WERI-Rb-1 (cell line): ENCODE data around the gene PCSK5.

Experiments
- DNase-seq: peaks from one replicate; pipeline ENCODE4 v3.0.0-alpha.2; 2020
- H3K27ac ChIP-seq: fragments of 250-450 bp; sonication (Bioruptor Pico); 2 replicates; pipeline ENCODE4 v1.5.1; 2020; ENCODE audit warnings: mild to moderate bottlenecking, moderate library complexity
- H3K27me3 ChIP-seq: fragments of 250-450 bp; sonication (Bioruptor Pico); 2 replicates; pipeline ENCODE4 v1.5.1; 2021; ENCODE audit warnings: mild to moderate bottlenecking, low read depth, moderate library complexity; ENCODE audit not compliant: insufficient read depth, severe bottlenecking
- H3K36me3 ChIP-seq: fragments of 250-450 bp; sonication (Bioruptor Pico); 2 replicates; pipeline ENCODE4 v1.5.1; 2020; ENCODE audit warnings: mild to moderate bottlenecking, moderate library complexity
- H3K4me3 ChIP-seq: 2 replicates; pipeline ENCODE4 v1.5.1; 2011; ENCODE audit warnings: low read depth, mild to moderate bottlenecking, control low read depth, low read length
- H3K9me3 ChIP-seq: fragments of 250-450 bp; sonication (Bioruptor Pico); 2 replicates; pipeline ENCODE4 v1.5.1; 2021; ENCODE audit warnings: mild to moderate bottlenecking, moderate library complexity; ENCODE audit not compliant: severe bottlenecking
- TF ChIP-seq, protein P1 (sequence below): IDR thresholded peaks from 2 replicates; pipeline ENCODE4 v1.5.1; 2011; ENCODE audit warnings: low read depth, mild to moderate bottlenecking, control low read depth, inconsistent platforms, low read length

PCSK5 gene

DNA sequence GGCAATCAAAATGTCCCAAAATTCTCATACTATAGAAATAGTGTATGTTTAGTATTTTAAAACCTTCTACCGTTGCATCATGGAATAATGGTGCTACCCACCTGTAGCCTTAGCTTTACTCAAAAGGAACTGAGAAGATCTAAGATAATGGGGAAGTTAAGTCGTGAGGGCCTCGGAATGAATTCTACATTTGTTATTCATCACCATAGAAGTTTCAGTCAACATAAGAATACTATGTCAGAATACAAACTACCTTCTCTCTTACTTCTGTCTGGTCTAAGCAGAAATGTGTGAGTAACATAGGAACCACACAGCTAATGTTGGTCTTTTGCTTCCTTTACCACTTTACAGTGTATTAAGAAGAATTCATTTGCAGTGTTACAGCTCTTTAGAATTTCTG, 460.5 kb downstream of the PCSK5 start:
- no peak overlapping the region for H3K4me3 ChIP-seq
- TF ChIP-seq, protein P1, sequence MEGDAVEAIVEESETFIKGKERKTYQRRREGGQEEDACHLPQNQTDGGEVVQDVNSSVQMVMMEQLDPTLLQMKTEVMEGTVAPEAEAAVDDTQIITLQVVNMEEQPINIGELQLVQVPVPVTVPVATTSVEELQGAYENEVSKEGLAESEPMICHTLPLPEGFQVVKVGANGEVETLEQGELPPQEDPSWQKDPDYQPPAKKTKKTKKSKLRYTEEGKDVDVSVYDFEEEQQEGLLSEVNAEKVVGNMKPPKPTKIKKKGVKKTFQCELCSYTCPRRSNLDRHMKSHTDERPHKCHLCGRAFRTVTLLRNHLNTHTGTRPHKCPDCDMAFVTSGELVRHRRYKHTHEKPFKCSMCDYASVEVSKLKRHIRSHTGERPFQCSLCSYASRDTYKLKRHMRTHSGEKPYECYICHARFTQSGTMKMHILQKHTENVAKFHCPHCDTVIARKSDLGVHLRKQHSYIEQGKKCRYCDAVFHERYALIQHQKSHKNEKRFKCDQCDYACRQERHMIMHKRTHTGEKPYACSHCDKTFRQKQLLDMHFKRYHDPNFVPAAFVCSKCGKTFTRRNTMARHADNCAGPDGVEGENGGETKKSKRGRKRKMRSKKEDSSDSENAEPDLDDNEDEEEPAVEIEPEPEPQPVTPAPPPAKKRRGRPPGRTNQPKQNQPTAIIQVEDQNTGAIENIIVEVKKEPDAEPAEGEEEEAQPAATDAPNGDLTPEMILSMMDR = no peak
- no peaks in the 10 kb centered on the region for H3K9me3 ChIP-seq
- no peak overlapping the region for H3K27ac ChIP-seq
- no peaks in the 10 kb centered on the region for H3K27me3 ChIP-seq
- no peaks in the 10 kb centered on the region for H3K36me3 ChIP-seq
- DNase-seq = no peak

DNA sequence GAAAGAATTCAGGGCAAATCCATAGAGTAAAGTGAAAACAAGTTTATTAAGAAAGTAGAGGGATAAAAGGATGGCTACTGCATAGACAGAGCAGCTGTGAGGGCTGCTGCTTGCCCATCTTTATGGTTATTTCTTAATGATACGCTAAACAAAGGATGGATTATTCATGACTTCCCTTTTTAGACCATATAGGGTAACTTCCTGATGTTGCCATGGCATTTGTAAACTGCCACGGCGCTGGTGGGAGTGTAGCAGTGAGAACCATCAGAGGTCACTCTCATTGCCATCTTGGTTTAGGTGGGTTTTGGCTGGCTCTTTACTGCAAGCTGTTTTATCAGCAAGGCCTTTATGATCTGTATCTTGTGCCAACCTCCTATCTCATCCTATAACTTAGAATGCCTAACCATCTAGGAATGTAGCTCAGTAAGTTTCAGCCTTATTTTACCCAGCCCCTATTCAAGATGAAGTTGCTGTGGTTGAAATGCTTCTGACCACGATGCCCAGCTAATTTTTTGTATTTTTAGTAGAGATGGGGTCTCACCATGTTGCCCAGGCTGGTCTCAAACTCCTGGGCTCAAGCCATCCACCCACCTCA, 461.6 kb downstream of the PCSK5 start:
- Histone ChIP-seq H3K27ac (no peak overlapping the region), H3K9me3 (no peaks in the 10 kb centered on the region), H3K36me3 (no peaks in the 10 kb centered on the region), H3K27me3 (no peaks in the 10 kb centered on the region), H3K4me3 (no peak overlapping the region)
- TF ChIP-seq, protein P1 = no peak
- DNase-seq = no peak

DNA sequence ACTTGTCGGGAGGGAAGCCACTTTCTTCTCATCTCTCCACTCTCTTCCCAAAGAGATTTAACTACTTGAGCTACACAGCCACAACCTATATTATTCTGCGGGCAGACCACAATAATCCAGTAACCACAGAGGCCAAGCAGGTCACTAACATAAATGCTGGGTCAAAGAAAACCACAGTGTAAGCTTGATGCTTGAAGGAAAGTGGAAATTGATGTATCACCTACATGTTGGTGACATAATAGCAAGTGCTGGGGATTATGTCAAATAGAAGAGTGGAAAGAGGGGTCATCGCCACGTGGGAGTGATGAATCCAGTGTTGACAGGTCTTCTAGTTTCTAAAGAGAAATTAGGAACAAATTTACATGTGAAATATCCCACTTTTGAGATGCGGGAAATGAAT, 462.8 kb downstream of the PCSK5 start:
- TF ChIP-seq, protein P1 = no peak
- H3K27me3 ChIP-seq = no peaks in the 10 kb centered on the region
- no peak for DNase-seq
- no peaks in the 10 kb centered on the region for H3K9me3 ChIP-seq
- H3K27ac ChIP-seq = no peak overlapping the region
- no peaks in the 10 kb centered on the region for H3K36me3 ChIP-seq
- H3K4me3 ChIP-seq = no peak overlapping the region

DNA sequence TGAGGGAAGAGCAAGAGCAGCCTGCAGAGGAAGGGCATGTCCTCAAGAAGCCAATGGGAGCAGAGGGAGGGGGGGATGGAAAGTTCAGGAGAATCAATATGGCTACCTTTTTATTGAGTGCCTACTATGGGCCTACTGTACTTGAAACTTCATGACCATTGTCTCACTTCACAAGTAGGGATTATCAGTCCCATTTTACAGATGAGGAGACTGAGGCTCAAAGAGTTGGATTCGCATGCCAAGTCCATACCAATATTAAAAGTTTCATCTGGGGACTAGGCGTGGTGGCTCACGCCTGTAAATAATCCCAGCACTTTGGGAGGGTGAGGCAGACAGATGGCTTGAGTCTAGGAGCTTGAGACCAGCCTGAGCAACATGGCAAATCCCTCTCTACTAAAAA, 463.7 kb downstream of the PCSK5 start:
- Histone ChIP-seq H3K27me3 (no peaks in the 10 kb centered on the region), H3K9me3 (no peaks in the 10 kb centered on the region), H3K27ac (no peak overlapping the region), H3K4me3 (no peak overlapping the region), H3K36me3 (no peaks in the 10 kb centered on the region)
- DNase-seq = no peak
- TF ChIP-seq, protein P1 = no peak

DNA sequence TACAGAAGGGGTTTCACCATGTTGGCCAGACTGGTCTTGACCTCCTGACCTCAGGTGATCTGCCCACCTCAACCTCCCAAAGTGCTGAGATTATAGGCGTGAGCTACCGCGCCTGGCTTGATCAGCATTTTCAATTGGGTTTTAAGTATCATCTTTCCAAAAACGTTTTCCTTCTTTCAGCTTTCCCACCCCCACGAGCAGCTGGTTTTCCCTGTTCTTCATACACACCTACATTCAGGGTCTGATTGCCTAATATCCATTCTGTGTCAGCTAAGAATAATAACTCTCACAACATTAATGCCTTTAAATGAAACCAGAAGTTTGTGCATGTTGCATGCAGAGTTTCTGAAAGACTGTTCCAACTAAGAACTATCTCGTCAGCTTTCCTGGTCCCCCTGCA, 465.4 kb downstream of the PCSK5 start:
- no peak overlapping the region for H3K4me3 ChIP-seq
- H3K36me3 ChIP-seq = no peaks in the 10 kb centered on the region
- H3K27ac ChIP-seq = no peak overlapping the region
- TF ChIP-seq, protein P1 = no peak
- no peak for DNase-seq
- no peaks in the 10 kb centered on the region for H3K9me3 ChIP-seq
- H3K27me3 ChIP-seq = no peaks in the 10 kb centered on the region

DNA sequence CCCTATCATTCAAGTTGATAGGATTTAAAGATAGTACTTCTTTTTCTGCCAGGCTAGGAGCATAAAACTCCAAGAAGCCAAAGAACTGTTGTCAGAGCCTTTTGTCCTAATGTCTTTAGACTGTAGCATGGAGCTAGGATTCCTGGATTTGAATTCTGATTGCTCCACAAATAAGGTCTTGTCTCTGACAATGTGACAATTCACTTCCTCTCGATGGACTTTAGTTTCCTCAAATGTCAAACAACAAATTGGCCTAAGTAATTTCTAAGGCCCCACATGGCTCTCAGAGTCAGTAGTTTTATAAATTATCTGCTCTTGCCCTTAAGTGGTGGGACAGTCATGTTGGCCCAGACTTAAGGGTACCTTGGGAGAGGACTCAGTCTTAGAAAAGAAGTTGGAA, 467.1 kb downstream of the PCSK5 start:
- DNase-seq = no peak
- Histone ChIP-seq H3K9me3 (no peaks in the 10 kb centered on the region), H3K36me3 (no peaks in the 10 kb centered on the region), H3K27ac (no peak overlapping the region), H3K4me3 (no peak overlapping the region), H3K27me3 (no peaks in the 10 kb centered on the region)
- TF ChIP-seq, protein P1 = no peak
